ENCODE results near the gene PRG3. TPM values are rescaled to one million over a fixed set of nuclear protein-coding genes. Genes with fewer than 3 reads are reported as not detected.

PRG3 gene
- total and polyA plus RNA-seq, 2 of the 4 experiments (the other 2 are of a cell fraction), result not detected

DNA sequence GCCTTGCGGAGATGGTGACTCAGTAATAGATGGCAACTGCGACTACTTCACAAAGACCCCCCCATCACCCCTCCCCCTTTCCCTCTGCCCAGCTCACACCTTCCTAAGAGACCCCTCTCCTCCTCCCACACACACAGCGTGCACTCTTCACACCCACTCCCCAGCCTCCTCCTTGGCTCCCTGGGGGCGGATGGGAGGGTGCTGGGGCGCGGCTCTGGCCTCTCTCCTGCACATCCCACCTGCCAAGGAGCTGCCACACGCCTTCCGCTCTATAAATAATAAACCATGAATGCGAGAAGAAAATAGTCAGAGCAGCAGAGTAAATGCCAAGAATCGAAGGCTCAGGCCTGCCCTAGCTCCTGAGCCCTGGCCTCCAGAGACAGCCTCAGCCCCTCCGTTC, 38.2 kb downstream of the PRG3 start:
- dilution Hi-C loops (cut with HindIII; ENCODE audit: low sequenced_read_pairs, unreplicated experiment) (no loop called here), in situ Hi-C loops (cut with MboI; ENCODE audit: low sequenced_read_pairs) (loop anchor here (5.0 kb wide), 1 partner anchor 185 kb away; no protein-coding TSS in a partner anchor), intact Hi-C loops (cut with micrococcal nuclease) (loop anchor here (10.0 kb wide), 1 partner anchor 1182 kb away; no protein-coding TSS in a partner anchor)
- H3K9me3 ChIP-seq (ENCODE audit: control insufficient read depth, insufficient read depth, low read length), result no peaks in the 10 kb centered on the region
- no peak overlapping the region for H2BK5ac ChIP-seq (ENCODE audit: low read depth, low read length, poor library complexity, severe bottlenecking)
- no peak overlapping the region for H3K14ac ChIP-seq (replicated peaks; ENCODE audit: low read depth, low read length)
- H2BK120ac ChIP-seq (ENCODE audit: low read depth, low read length), result no peak overlapping the region
- H3K4me3 ChIP-seq (ENCODE audit: insufficient read depth, low read depth, low read length), result no peak overlapping the region
- peaks cover 31% of the 10 kb centered on the region for H3K27me3 ChIP-seq (ENCODE audit: control insufficient read depth, insufficient read depth, low read length)
- no peaks in the 10 kb centered on the region for H3K36me3 ChIP-seq (ENCODE audit: control insufficient read depth, insufficient read depth, low read length)
- no peak overlapping the region for H3K18ac ChIP-seq (ENCODE audit: low read depth, low read length)
- TF ChIP-seq, protein P1, sequence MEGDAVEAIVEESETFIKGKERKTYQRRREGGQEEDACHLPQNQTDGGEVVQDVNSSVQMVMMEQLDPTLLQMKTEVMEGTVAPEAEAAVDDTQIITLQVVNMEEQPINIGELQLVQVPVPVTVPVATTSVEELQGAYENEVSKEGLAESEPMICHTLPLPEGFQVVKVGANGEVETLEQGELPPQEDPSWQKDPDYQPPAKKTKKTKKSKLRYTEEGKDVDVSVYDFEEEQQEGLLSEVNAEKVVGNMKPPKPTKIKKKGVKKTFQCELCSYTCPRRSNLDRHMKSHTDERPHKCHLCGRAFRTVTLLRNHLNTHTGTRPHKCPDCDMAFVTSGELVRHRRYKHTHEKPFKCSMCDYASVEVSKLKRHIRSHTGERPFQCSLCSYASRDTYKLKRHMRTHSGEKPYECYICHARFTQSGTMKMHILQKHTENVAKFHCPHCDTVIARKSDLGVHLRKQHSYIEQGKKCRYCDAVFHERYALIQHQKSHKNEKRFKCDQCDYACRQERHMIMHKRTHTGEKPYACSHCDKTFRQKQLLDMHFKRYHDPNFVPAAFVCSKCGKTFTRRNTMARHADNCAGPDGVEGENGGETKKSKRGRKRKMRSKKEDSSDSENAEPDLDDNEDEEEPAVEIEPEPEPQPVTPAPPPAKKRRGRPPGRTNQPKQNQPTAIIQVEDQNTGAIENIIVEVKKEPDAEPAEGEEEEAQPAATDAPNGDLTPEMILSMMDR (conservative IDR thresholded peaks at IDR 0.05; ENCODE audit: low read depth, low read length), result no peak
- TF ChIP-seq BHLHE40 (IDR thresholded peaks at IDR 0.05; ENCODE audit: low read depth, low read length), result no peak
- no peak for TF ChIP-seq SMC3 (IDR thresholded peaks at IDR 0.05; ENCODE audit: low read depth, low read length)
- no peak for TF ChIP-seq MXI1 (IDR thresholded peaks at IDR 0.05; ENCODE audit: borderline replicate concordance, low read depth, low read length)
- TF ChIP-seq RFX5 (IDR thresholded peaks at IDR 0.05; ENCODE audit: low read depth, low read length), result no peak
- no peak for TF ChIP-seq POLR2A (IDR thresholded peaks at IDR 0.05; ENCODE audit: low read depth, low read length)
- no peak for TF ChIP-seq CHD1 (IDR thresholded peaks at IDR 0.05; ENCODE audit: low read depth, low read length)
- TF ChIP-seq RCOR1 (IDR thresholded peaks at IDR 0.05; ENCODE audit: insufficient replicate concordance, low read length), result no peak
- TF ChIP-seq CEBPB (IDR thresholded peaks at IDR 0.05; ENCODE audit: low read depth, low read length), result no peak
- TF ChIP-seq MAZ (IDR thresholded peaks at IDR 0.05; ENCODE audit: borderline replicate concordance, low read depth, low read length), result no peak
- TF ChIP-seq FOS (IDR thresholded peaks at IDR 0.05; ENCODE audit: low read depth, low read length), result no peak
- no peak for TF ChIP-seq NFE2L2 (IDR thresholded peaks at IDR 0.05; ENCODE audit: low read depth, low read length)
- no peak for TF ChIP-seq RAD21 (IDR thresholded peaks at IDR 0.05; ENCODE audit: low read length)
- no peak for DNase-seq
- no peak for ATAC-seq (ENCODE audit: low read depth)
- H2AK9ac ChIP-seq (replicated peaks; ENCODE audit: low read depth, low read length, poor library complexity), result no peak overlapping the region
- H3K9me1 ChIP-seq (ENCODE audit: insufficient read depth, low read length), result no peaks in the 10 kb centered on the region
- H2AK5ac ChIP-seq (ENCODE audit: low read depth, low read length), result no peak overlapping the region
- H4K20me1 ChIP-seq (ENCODE audit: insufficient read depth, low read length), result no peaks in the 10 kb centered on the region
- H3K79me1 ChIP-seq (ENCODE audit: low read depth in 1 of 2, low read length in 2 of 2), result no peaks in the 10 kb centered on the region
- no peak overlapping the region for H3K27ac ChIP-seq (ENCODE audit: insufficient read depth, low read length)
- ChIA-PET CTCF (interaction anchor here (0.5 to 1.0 kb wide), 2 partner anchors 70 to 151 kb away, joined by 3 read pairs; no protein-coding TSS in a partner anchor), POLR2A (ENCODE audit: unreplicated experiment) (no interaction called here)
- no peak overlapping the region for H3K23ac ChIP-seq (ENCODE audit: low read depth, low read length)
- H3K9ac ChIP-seq (ENCODE audit: low read depth, low read length), result no peak overlapping the region
- H4K5ac ChIP-seq (ENCODE audit: low read depth, low read length), result no peak overlapping the region
- no peak overlapping the region for H2AFZ ChIP-seq (replicated peaks; ENCODE audit: low read length, poor library complexity)
- no peak overlapping the region for H3K4ac ChIP-seq (ENCODE audit: low read depth, low read length)
- H4K8ac ChIP-seq (ENCODE audit: low read depth in 2 of 2, low read length in 2 of 2), result no peak overlapping the region
- 61% methylated on average over 5 of the region's 11 CpGs; no CpG with 5 or more reads in 1 of the 2 experiments for WGBS, 2 experiments (ENCODE audit: extremely low coverage in 2 of 2, insufficient read length in 1 of 2)
- no peak overlapping the region for H4K91ac ChIP-seq (ENCODE audit: insufficient read depth, low read depth, low read length)
- no TSS peak for BruUV-seq (replicated peaks)
- no peak overlapping the region for H2BK15ac ChIP-seq (ENCODE audit: low read depth, low read length)
- H2BK20ac ChIP-seq (ENCODE audit: low read depth, low read length), result no peak overlapping the region
- H3K4me1 ChIP-seq (ENCODE audit: control insufficient read depth, insufficient read depth, low read length), result no peaks in the 10 kb centered on the region; the same call in 1 of the 2 replicates
- H3K56ac ChIP-seq (ENCODE audit: extremely low read depth, insufficient read depth, low read length), result no peak overlapping the region
- H3K4me2 ChIP-seq (ENCODE audit: low read depth, low read length), result no peak overlapping the region

All from IMR-90 (cell line).